ENCODE measurements around the gene FAM200B. TPM values are rescaled to one million over a fixed set of nuclear protein-coding genes. Genes with fewer than 3 reads are reported as not detected.

FAM200B gene
- total and polyA plus RNA-seq, 8 donors, result 18.7 to 86.1 (median 37.8) TPM

GRCh38 chr4:15716115-15716514 is 34.5 kb downstream of the FAM200B start:
- intact Hi-C loops (cut with DNase I; ENCODE audit: low total_unique reads), result no loop called here
- TF ChIP-seq CTCF (IDR thresholded peaks at IDR 0.05) (no peak), POLR2A (IDR thresholded peaks at IDR 0.05) (no peak), POLR2AphosphoS5 (IDR thresholded peaks at IDR 0.05) (no peak), EP300 (IDR thresholded peaks at IDR 0.05) (no peak)
- no peaks in the 10 kb centered on the region for H3K9me3 ChIP-seq
- H3K4me3 ChIP-seq, result no peak overlapping the region
- H3K36me3 ChIP-seq, result no peaks in the 10 kb centered on the region
- peak in 1 of 2 donors; percentile 36 for DNase-seq
- H3K4me1 ChIP-seq, result peaks cover 0 to 24% (median 0%) of the 10 kb centered on the region in 4 donors
- 63 to 74% (median 69%) methylated on average over 3 of the region's 3 CpGs for WGBS, 5 donors
- no peaks in the 10 kb centered on the region for H3K27me3 ChIP-seq
- peak overlapping the region in 2 of 5 donors; percentile 2 to 60 for H3K27ac ChIP-seq

DNA sequence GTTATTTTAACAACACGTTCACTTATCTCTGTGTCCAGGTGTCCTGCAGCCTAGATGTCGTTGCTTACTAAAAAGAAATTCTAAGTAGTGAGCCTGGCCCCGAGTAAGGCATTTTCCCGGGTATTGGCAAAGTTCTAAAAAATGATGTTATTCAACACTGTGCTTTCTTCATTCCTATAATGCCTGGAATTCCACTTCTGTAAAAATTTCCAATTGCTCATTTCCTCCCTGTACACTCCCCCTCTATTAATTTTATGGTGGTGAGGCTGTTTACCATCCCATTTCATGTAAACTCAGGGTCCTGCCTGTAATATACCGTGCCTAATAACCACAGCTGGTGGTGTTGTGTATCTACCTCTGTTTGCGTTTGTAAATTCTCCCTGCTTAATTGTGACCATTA is 35.5 kb downstream of the FAM200B start:
- H3K4me1 ChIP-seq, result peaks cover 0 to 24% (median 0%) of the 10 kb centered on the region in 4 donors
- 51 to 81% (median 72%) methylated on average over 6 of the region's 6 CpGs for WGBS, 5 donors
- H3K27me3 ChIP-seq, result no peaks in the 10 kb centered on the region
- TF ChIP-seq POLR2AphosphoS5 (IDR thresholded peaks at IDR 0.05), result no peak
- TF ChIP-seq POLR2A (IDR thresholded peaks at IDR 0.05), result no peak
- TF ChIP-seq EP300 (IDR thresholded peaks at IDR 0.05), result no peak
- TF ChIP-seq CTCF (IDR thresholded peaks at IDR 0.05), result no peak
- H3K27ac ChIP-seq, result no peak overlapping the region
- no peaks in the 10 kb centered on the region for H3K9me3 ChIP-seq
- H3K4me3 ChIP-seq, result no peak overlapping the region
- intact Hi-C loops (cut with DNase I; ENCODE audit: low total_unique reads), result no loop called here
- no peak for DNase-seq
- H3K36me3 ChIP-seq, result no peaks in the 10 kb centered on the region

GRCh38 chr4:15717657-15718416 is 36.2 kb downstream of the FAM200B start:
- no peaks in the 10 kb centered on the region for H3K9me3 ChIP-seq
- DNase-seq, result peak in 1 of 2 donors; percentile 57
- WGBS, 5 donors, result 59 to 70% (median 66%) methylated on average over 3 of the region's 3 CpGs
- no peak overlapping the region for H3K4me3 ChIP-seq
- no peaks in the 10 kb centered on the region for H3K36me3 ChIP-seq
- H3K27me3 ChIP-seq, result no peaks in the 10 kb centered on the region
- no peak for TF ChIP-seq POLR2A (IDR thresholded peaks at IDR 0.05)
- TF ChIP-seq EP300 (IDR thresholded peaks at IDR 0.05), result no peak
- no peak for TF ChIP-seq POLR2AphosphoS5 (IDR thresholded peaks at IDR 0.05)
- TF ChIP-seq CTCF (IDR thresholded peaks at IDR 0.05), result no peak
- H3K4me1 ChIP-seq, result peaks cover 0 to 24% (median 0%) of the 10 kb centered on the region in 4 donors
- H3K27ac ChIP-seq, result no peak overlapping the region
- intact Hi-C loops (cut with DNase I; ENCODE audit: low total_unique reads), result no loop called here

DNA sequence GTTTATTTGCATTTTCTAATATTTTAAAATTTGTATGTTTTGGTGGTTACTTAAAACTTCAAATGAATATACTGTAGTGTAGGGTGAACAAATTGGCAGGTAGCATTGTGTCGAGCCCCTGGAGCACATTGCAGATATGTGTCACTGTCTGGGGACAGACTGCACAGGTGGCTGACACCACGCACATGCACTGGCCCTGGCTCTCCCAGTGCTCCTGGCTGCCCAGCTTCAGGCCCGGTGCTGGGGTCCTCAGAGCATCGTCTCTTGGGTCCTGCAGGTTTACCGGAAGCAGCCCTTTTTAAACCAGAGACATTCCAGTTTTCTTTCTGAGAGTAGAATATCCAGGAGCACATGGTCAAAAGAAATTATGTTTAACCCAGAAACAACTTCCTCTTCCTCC is 36.8 kb downstream of the FAM200B start:
- no peaks in the 10 kb centered on the region for H3K27me3 ChIP-seq

More for the DNA sequence above, 36.8 kb downstream of the FAM200B start:
- WGBS, 5 donors, result 68 to 88% (median 79%) methylated on average over 5 of the region's 5 CpGs
- TF ChIP-seq CTCF (IDR thresholded peaks at IDR 0.05), result no peak
- TF ChIP-seq EP300 (IDR thresholded peaks at IDR 0.05), result no peak
- no peak for TF ChIP-seq POLR2AphosphoS5 (IDR thresholded peaks at IDR 0.05)
- no peak for TF ChIP-seq POLR2A (IDR thresholded peaks at IDR 0.05)
- Histone ChIP-seq H3K36me3 (no peaks in the 10 kb centered on the region), H3K9me3 (no peaks in the 10 kb centered on the region), H3K4me3 (no peak overlapping the region), H3K27ac (no peak overlapping the region), H3K4me1 (peaks cover 0 to 24% (median 0%) of the 10 kb centered on the region in 4 donors)
- intact Hi-C loops (cut with DNase I; ENCODE audit: low total_unique reads), result no loop called here
- DNase-seq, result no peak
